Suprapubic skin (tissue), 4 donors: ENCODE measurements around the gene RETREG1. TPM values are rescaled to one million over a fixed set of nuclear protein-coding genes. Genes with fewer than 3 reads are reported as not detected.

Source experiments
- DNase-seq, 2 donors: peaks; one replicate each; pipeline ENCODE4 v3.0.0-alpha.2; 2019; ENCODE audit warnings: low spot score in 2 of 2
- H3K27ac ChIP-seq: fragments of 200-600 bp; sonication (generic); one replicate; pipeline ENCODE4 v1.5.1; 2019
- H3K27me3 ChIP-seq: fragments of 200-600 bp; sonication (generic); one replicate; pipeline ENCODE4 v1.5.1; 2019
- H3K36me3 ChIP-seq: fragments of 200-600 bp; sonication (generic); one replicate; pipeline ENCODE4 v1.5.1; 2019
- H3K4me1 ChIP-seq: fragments of 200-600 bp; sonication (generic); one replicate; pipeline ENCODE4 v1.5.1; 2019
- H3K4me3 ChIP-seq: fragments of 200-600 bp; sonication (generic); one replicate; pipeline ENCODE4 v1.5.1; 2019; ENCODE audit warnings: mild to moderate bottlenecking
- H3K9me3 ChIP-seq: fragments of 200-600 bp; sonication (generic); one replicate; pipeline ENCODE4 v1.5.1; 2019
- CTCF ChIP-seq, 2 donors: fragments of 200-600 bp in 1 of 2; fragments of 450-650 bp in 1 of 2; sonication (generic) in 1 of 2; IDR thresholded peaks; one replicate each; pipeline ENCODE4 v1.5.1; 2016 to 2019; ENCODE audit warnings: antibody characterized with exemption in 2 of 2, mild to moderate bottlenecking in 1 of 2, moderate library complexity in 1 of 2
- EP300 ChIP-seq: sonication (generic); formaldehyde crosslinking; IDR thresholded peaks from one replicate; pipeline ENCODE4 v1.6.1; 2017; ENCODE audit warnings: antibody characterized with exemption
- POLR2A ChIP-seq, 2 donors: fragments of 450-650 bp; IDR thresholded peaks; one replicate each; pipeline ENCODE4 v1.6.1; 2017; ENCODE audit warnings: antibody characterized with exemption in 2 of 2, mild to moderate bottlenecking in 2 of 2, moderate library complexity in 2 of 2
- POLR2AphosphoS5 ChIP-seq, 3 donors: sonication (generic); formaldehyde crosslinking; IDR thresholded peaks; one replicate each; pipeline ENCODE4 v1.6.1; 2017; ENCODE audit warnings: antibody characterized with exemption in 3 of 3
- WGBS: methylation state at CpG from one replicate; pipeline ENCODE4 v1.1.5; 2018; 5-methylcytosine and 5-hydroxymethylcytosine counted together
- total RNA-seq, 4 donors: library from RNA; depleted of rRNA; stranded (reverse); fragments of >200 nt; gene quantifications; one replicate each; pipeline ENCODE4 v1.1.0, GENCODE V29; 2016

Gene RETREG1
- total RNA-seq, 4 donors from 2014 or later = 24.7 to 47.3 (median 31.4) TPM

- Histone ChIP-seq H3K27me3 (no peaks in the 10 kb centered on the region), H3K36me3 (peaks cover 41% of the 10 kb centered on the region), H3K27ac (no peak overlapping the region), H3K4me3 (peak overlapping the region; percentile 76), H3K9me3 (no peaks in the 10 kb centered on the region), H3K4me1 (peaks cover 57% of the 10 kb centered on the region)
- 84% methylated on average over 1 of the region's 1 CpG for WGBS
- DNase-seq = no peak
- TF ChIP-seq POLR2AphosphoS5 (IDR thresholded peaks at IDR 0.05) (no peak), POLR2A (IDR thresholded peaks at IDR 0.05) (no peak)
Measured at GRCh38 chr5:16464231-16464630, 152.6 kb downstream of the RETREG1 start.

GRCh38 chr5:16461782-16462181 is 155.0 kb downstream of the RETREG1 start:
- Histone ChIP-seq H3K36me3 (peaks cover 60% of the 10 kb centered on the region), H3K27ac (no peak overlapping the region), H3K9me3 (no peaks in the 10 kb centered on the region), H3K4me3 (no peak overlapping the region), H3K27me3 (no peaks in the 10 kb centered on the region), H3K4me1 (peaks cover 51% of the 10 kb centered on the region)
- TF ChIP-seq CTCF (IDR thresholded peaks at IDR 0.05) (no peak), POLR2A (IDR thresholded peaks at IDR 0.05) (no peak), POLR2AphosphoS5 (IDR thresholded peaks at IDR 0.05) (no peak), EP300 (no peak)
- 94% methylated on average over 1 of the region's 1 CpG for WGBS
- DNase-seq = no peak

GRCh38 chr5:16461026-16461425 is 155.8 kb downstream of the RETREG1 start:
- WGBS = 94% methylated on average over 1 of the region's 1 CpG
- Histone ChIP-seq H3K27ac (no peak overlapping the region), H3K27me3 (no peaks in the 10 kb centered on the region), H3K4me1 (peaks cover 53% of the 10 kb centered on the region), H3K4me3 (no peak overlapping the region), H3K36me3 (peaks cover 67% of the 10 kb centered on the region), H3K9me3 (no peaks in the 10 kb centered on the region)
- TF ChIP-seq EP300 (no peak), CTCF (IDR thresholded peaks at IDR 0.05) (no peak), POLR2A (IDR thresholded peaks at IDR 0.05) (no peak), POLR2AphosphoS5 (IDR thresholded peaks at IDR 0.05) (no peak)
- no peak for DNase-seq

- Histone ChIP-seq H3K4me3 (no peak overlapping the region), H3K27ac (no peak overlapping the region), H3K9me3 (no peaks in the 10 kb centered on the region), H3K36me3 (peaks cover 80% of the 10 kb centered on the region), H3K4me1 (peaks cover 54% of the 10 kb centered on the region), H3K27me3 (no peaks in the 10 kb centered on the region)
- DNase-seq = no peak
- no peak for TF ChIP-seq POLR2A (IDR thresholded peaks at IDR 0.05)
Measured at GRCh38 chr5:16459451-16459850, 157.3 kb downstream of the RETREG1 start.

- peaks cover 38% of the 10 kb centered on the region for H3K4me1 ChIP-seq
- H3K36me3 ChIP-seq = peaks cover 76% of the 10 kb centered on the region
- no peak for DNase-seq
- H3K9me3 ChIP-seq = no peaks in the 10 kb centered on the region
- no peak for TF ChIP-seq CTCF (IDR thresholded peaks at IDR 0.05)
- no peak for TF ChIP-seq POLR2AphosphoS5 (IDR thresholded peaks at IDR 0.05)
- no peak for TF ChIP-seq EP300
- no peak for TF ChIP-seq POLR2A (IDR thresholded peaks at IDR 0.05)
- no peak overlapping the region for H3K4me3 ChIP-seq
- WGBS = 58% methylated on average over 1 of the region's 1 CpG
- H3K27ac ChIP-seq = no peak overlapping the region
- H3K27me3 ChIP-seq = no peaks in the 10 kb centered on the region
Measured at GRCh38 chr5:16457853-16458252, 158.9 kb downstream of the RETREG1 start.

GRCh38 chr5:16457451-16457850 is 159.3 kb downstream of the RETREG1 start:
- 68% methylated on average over 3 of the region's 3 CpGs for WGBS
- TF ChIP-seq EP300 (no peak), CTCF (IDR thresholded peaks at IDR 0.05) (no peak), POLR2A (IDR thresholded peaks at IDR 0.05) (no peak), POLR2AphosphoS5 (IDR thresholded peaks at IDR 0.05) (no peak)
- no peak overlapping the region for H3K27ac ChIP-seq
- no peaks in the 10 kb centered on the region for H3K27me3 ChIP-seq
- no peaks in the 10 kb centered on the region for H3K9me3 ChIP-seq
- DNase-seq = no peak
- H3K4me3 ChIP-seq = no peak overlapping the region
- H3K4me1 ChIP-seq = peaks cover 34% of the 10 kb centered on the region
- peaks cover 76% of the 10 kb centered on the region for H3K36me3 ChIP-seq
